ENCODE measurements around the gene INTS1.

DNA sequence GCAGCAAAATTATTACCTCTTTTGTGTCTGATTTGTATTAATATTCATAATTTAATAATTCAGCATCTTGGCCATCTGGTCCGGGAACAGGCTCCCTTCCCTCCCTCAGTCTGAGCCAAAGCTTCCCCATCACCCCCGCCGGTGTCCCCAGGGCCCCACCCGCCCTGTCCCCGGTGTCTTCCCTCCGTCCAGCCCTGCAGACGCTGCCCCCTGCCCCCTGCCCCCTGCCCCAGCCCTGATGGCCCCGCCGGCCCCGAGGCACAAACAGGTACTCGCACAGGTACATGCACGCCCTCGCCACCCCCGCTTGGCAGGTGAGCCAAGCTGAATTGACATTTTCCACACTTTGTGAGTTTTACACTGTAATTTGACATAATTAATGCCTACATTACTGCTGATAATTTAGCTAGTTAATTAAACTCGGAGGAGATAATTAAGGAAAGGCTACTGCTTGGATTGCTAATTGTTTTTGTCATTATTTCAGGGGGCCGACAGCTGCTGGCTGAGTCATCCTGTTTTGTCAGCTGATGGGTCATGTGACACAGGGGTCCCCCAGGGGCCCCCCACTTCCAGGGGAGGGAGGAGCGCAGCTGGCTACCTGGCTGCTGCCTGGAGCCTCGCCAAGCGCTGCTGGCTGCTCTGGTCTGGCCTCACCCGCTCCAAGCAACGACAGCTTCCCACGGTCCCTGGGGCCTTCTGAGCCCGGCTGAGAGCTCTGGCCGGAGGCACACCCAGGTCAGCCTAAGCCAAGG is 81.5 kb downstream of the INTS1 start:
- TF ChIP-seq EZH2 (IDR thresholded peaks at IDR 0.05; ENCODE audit: borderline replicate concordance), result no peak
- TF ChIP-seq, protein P1, sequence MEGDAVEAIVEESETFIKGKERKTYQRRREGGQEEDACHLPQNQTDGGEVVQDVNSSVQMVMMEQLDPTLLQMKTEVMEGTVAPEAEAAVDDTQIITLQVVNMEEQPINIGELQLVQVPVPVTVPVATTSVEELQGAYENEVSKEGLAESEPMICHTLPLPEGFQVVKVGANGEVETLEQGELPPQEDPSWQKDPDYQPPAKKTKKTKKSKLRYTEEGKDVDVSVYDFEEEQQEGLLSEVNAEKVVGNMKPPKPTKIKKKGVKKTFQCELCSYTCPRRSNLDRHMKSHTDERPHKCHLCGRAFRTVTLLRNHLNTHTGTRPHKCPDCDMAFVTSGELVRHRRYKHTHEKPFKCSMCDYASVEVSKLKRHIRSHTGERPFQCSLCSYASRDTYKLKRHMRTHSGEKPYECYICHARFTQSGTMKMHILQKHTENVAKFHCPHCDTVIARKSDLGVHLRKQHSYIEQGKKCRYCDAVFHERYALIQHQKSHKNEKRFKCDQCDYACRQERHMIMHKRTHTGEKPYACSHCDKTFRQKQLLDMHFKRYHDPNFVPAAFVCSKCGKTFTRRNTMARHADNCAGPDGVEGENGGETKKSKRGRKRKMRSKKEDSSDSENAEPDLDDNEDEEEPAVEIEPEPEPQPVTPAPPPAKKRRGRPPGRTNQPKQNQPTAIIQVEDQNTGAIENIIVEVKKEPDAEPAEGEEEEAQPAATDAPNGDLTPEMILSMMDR (IDR thresholded peaks at IDR 0.05; ENCODE audit: poor library complexity), result no peak

All from hepatocyte (in vitro differentiated cells).